Measurements from ENCODE around the gene KCNE2.
"Not testable (repeated sequence)": the region's sequence is repeated elsewhere in the genome, so short reads cannot be mapped to it uniquely, and the experiment has no call there.

The KCNE2 gene

GRCh38 chr21:34417448-34418077, 53.8 kb downstream of the KCNE2 start:
- DNase-seq, result not testable (repeated sequence)

Data from KG1 (cell line).